Right forelimb (tissue), 1 donor: ENCODE results near the gene CCDC97.

Experiments used
- DNase-seq: peaks from one replicate; pipeline ENCODE4 v3.0.0-alpha.2; 2018

The CCDC97 gene

GRCh38 chr19:41299046-41299754, 10.8 kb upstream of the CCDC97 start:
- DNase-seq = no peak

DNA sequence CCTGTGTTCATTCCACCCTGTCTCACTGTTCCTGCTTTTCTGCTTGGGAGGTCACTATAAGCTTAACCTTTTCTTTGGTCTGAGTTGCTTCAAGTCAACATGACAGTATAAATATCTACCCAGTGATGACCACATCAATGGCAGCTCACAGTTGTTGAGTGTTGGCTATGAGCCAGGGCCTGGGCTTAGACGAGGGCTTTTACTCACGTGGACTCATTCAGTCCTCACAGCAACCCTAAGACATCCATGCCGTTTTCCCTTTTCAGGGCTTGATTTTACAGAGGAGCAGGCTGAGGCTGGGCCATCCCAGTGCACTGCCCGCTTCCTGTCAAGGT, 10.2 kb upstream of the CCDC97 start:
- peak; percentile 66 for DNase-seq

- no peak for DNase-seq
Measured at GRCh38 chr19:41300555-41300954, 9.4 kb upstream of the CCDC97 start.

- no peak for DNase-seq
Measured at GRCh38 chr19:41302624-41303351, 7.2 kb upstream of the CCDC97 start.

GRCh38 chr19:41303954-41304353, 6.0 kb upstream of the CCDC97 start:
- DNase-seq = no peak

DNA sequence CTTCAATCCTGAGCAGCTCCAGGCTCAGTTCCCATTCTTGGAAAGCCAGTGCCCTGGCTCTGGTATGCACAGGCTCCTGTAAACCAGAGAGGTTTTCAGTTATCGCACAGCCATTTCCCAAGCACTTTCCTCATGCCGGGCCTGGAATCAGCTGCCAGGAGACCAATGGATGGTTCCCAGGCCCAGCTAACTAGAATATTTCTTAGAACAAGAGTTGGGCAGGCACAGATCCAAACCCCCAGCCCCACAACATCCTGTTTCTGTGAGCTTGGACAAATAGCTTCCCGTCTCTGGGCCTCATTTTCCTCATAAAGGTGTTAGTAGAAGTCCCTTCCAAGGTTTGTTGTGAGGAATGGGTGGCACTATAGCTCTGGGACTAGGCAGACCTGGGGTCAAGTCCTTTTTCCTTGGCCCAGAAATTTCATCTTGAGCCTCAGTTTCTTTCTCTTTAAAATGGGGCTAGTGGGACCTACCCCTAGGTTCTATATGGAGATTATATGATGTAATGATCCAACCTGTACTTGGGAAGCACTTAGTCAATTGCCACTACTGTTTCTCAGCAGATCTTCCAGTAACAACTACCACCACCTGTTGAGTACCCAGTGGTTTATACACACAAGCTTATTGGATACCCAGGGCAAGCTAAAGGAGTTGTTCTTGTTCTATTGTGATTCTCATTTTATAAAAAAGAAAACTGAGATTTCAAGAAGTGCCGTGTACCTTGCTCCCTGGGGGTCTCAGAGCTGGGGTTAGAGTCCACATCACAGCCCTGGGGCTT, 5.1 kb upstream of the CCDC97 start:
- no peak for DNase-seq

- no peak for DNase-seq
Measured at GRCh38 chr19:41305927-41306793, 3.8 kb upstream of the CCDC97 start.

- DNase-seq = no peak
Measured at GRCh38 chr19:41307090-41307875, 2.7 kb upstream of the CCDC97 start.

DNA sequence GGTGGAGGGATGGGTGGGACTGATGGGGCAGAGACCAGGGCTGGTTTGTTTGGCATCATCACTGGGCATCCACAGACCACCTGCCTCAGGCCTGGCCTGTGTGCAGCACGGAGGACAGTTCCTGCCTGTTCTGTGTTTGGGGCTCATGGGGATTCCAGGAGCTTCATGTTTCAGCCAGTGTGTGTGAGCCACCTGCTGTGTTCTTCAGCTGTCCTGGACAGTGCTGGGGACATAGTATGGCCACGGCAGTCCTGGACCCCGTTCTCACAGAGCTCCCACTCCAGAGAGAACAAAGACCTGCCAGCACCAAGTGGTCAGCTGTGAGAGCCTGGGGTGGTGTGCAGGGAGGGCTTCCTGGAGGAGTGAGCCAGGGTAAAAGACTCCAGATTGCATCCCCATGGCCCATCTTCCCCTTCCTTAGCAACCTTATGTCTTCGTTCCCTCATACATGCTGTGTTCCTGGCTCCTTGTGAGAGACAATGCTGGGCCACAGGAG, 2.0 kb upstream of the CCDC97 start:
- no peak for DNase-seq

- DNase-seq = peak; percentile 95
Measured at GRCh38 chr19:41308450-41309179, 1.4 kb upstream of the CCDC97 start.

GRCh38 chr19:41309180-41310032, 566 bp upstream of the CCDC97 start:
- no peak for DNase-seq

DNA sequence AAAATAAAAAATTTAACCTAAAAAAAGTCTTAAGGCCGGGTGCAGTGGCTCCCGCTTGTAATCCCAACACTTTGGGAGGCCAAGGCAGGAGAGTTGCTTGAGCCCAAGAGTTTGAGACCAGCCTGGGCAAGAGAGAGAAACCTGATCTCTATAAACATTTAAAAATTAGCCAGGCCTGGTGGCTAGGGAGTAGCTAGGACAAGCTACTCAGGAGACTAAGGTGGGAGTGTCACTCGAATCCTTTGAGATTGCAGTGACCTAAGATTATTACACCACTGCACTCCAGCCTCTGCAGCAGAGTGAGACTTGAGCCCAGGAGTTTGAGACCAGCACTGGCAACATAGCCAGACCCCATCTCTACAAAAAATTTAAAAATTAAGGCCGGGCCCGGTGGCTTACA, 1.1 kb downstream of the CCDC97 start:
- no peak for DNase-seq

- DNase-seq = no peak
Measured at GRCh38 chr19:41311613-41312012, 1.6 kb downstream of the CCDC97 start.

DNA sequence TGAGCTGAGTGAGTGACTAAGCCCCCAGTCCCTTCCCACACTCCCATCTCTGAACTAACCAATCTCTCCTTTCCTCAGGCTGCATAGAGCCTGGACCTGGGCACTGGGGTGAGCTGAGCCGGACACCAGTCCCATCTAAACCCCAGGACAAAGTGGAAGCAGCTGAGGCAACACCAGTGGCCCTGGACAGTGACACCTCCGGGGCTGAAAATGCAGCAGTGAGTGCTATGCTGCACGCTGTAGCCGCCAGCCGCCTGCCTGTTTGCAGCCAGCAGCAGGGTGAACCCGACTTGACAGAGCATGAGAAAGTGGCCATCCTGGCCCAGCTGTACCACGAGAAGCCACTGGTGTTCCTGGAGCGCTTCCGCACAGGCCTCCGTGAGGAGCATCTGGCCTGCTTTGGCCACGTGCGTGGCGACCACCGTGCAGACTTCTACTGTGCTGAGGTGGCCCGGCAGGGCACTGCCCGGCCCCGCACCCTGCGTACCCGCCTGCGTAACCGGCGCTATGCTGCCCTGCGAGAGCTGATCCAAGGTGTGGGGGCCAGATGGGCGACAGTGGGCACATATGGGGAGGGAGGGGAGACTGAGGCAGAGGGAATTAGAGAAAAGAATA, 6.4 kb downstream of the CCDC97 start:
- DNase-seq = no peak

- DNase-seq = no peak
Measured at GRCh38 chr19:41318696-41319499, 8.9 kb downstream of the CCDC97 start.

- DNase-seq = no peak
Measured at GRCh38 chr19:41319500-41320184, 9.7 kb downstream of the CCDC97 start.

- no peak for DNase-seq
Measured at GRCh38 chr19:41320185-41320518, 10.2 kb downstream of the CCDC97 start.

DNA sequence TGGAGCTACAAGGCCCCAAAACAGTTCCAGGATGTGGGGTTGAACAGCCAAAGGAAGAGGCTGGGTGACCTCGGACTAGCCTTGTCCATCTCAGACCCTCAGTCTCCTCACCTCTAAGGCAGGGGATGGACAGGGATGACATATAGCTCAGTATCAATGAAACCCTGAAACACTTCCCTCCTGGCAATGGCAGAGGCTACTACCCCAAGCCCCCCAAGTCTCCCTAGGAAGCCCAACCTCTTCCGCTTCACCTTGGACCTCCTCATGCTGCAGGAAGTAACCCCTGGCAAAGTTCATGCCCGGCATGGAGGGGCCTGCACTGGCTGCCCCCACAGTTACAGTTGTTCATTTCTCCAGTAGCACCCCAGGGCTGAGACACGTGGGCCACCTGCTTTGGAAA, 10.6 kb downstream of the CCDC97 start:
- DNase-seq = no peak
